ENCODE results near the gene DCST2. TPM values are rescaled to one million over a fixed set of nuclear protein-coding genes. Genes with fewer than 3 reads are reported as not detected.

DCST2 gene
- total and polyA plus RNA-seq, 9 of the 15 experiments (the other 6 are each of a cell fraction or from before 2014, with no cell fraction given) = 0.09 to 0.49 (median 0.11) TPM; not detected in 3

- TF ChIP-seq, protein P1, sequence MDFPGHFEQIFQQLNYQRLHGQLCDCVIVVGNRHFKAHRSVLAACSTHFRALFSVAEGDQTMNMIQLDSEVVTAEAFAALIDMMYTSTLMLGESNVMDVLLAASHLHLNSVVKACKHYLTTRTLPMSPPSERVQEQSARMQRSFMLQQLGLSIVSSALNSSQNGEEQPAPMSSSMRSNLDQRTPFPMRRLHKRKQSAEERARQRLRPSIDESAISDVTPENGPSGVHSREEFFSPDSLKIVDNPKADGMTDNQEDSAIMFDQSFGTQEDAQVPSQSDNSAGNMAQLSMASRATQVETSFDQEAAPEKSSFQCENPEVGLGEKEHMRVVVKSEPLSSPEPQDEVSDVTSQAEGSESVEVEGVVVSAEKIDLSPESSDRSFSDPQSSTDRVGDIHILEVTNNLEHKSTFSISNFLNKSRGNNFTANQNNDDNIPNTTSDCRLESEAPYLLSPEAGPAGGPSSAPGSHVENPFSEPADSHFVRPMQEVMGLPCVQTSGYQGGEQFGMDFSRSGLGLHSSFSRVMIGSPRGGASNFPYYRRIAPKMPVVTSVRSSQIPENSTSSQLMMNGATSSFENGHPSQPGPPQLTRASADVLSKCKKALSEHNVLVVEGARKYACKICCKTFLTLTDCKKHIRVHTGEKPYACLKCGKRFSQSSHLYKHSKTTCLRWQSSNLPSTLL (IDR thresholded peaks at IDR 0.05) = no peak
- no peak for TF ChIP-seq CEBPG (CRISPR knock-in tag; IDR thresholded peaks at IDR 0.05)
- TF ChIP-seq CEBPG (tag; conservative IDR thresholded peaks at IDR 0.05 in 1 of 2, IDR thresholded peaks at IDR 0.05 in 1 of 2) = no peak
- 0 out of 2 replicates have a peak, but pooled peaks have one; percentile 20 for TF ChIP-seq POLR2G (IDR thresholded peaks at IDR 0.05; ENCODE audit: low read depth, low read length)
- TF ChIP-seq ZNF75A (CRISPR knock-in tag; IDR thresholded peaks at IDR 0.05) = no peak
- TF ChIP-seq BRF2 (IDR thresholded peaks at IDR 0.05; ENCODE audit: borderline replicate concordance, insufficient read depth, insufficient read length) = no peak
- TF ChIP-seq, protein P2, sequence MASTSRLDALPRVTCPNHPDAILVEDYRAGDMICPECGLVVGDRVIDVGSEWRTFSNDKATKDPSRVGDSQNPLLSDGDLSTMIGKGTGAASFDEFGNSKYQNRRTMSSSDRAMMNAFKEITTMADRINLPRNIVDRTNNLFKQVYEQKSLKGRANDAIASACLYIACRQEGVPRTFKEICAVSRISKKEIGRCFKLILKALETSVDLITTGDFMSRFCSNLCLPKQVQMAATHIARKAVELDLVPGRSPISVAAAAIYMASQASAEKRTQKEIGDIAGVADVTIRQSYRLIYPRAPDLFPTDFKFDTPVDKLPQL (IDR thresholded peaks at IDR 0.05; ENCODE audit: extremely low read depth, insufficient read length) = no peak
- TF ChIP-seq MTA2 (IDR thresholded peaks at IDR 0.05; ENCODE audit: low read depth) = no peak
- TF ChIP-seq CEBPB (tag; IDR thresholded peaks at IDR 0.05) = no peak
- peak; percentile 45; the same call in 1 of the 2 replicates for TF ChIP-seq LEF1 (IDR thresholded peaks at IDR 0.05)
- TF ChIP-seq, protein P3, sequence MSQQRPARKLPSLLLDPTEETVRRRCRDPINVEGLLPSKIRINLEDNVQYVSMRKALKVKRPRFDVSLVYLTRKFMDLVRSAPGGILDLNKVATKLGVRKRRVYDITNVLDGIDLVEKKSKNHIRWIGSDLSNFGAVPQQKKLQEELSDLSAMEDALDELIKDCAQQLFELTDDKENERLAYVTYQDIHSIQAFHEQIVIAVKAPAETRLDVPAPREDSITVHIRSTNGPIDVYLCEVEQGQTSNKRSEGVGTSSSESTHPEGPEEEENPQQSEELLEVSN (IDR thresholded peaks at IDR 0.05; ENCODE audit: borderline replicate concordance in 1 of 2, extremely low read depth in 1 of 2, insufficient read depth in 1 of 2, insufficient read length in 1 of 2, low read depth in 1 of 2, low read length in 1 of 2, poor library complexity in 1 of 2, severe bottlenecking in 1 of 2) = peak in 1 of 2 experiments; percentile 83
- TF ChIP-seq RNF2 (IDR thresholded peaks at IDR 0.05) = no peak
- TF ChIP-seq KDM5B (IDR thresholded peaks at IDR 0.05; ENCODE audit: insufficient replicate concordance, low read depth, low read length) = peak; percentile 38
- peak; percentile 42 for TF ChIP-seq PHF20 (IDR thresholded peaks at IDR 0.05; ENCODE audit: partially characterized antibody)
- TF ChIP-seq HDAC6 (IDR thresholded peaks at IDR 0.05; ENCODE audit: low read depth, low read length) = no peak
- TF ChIP-seq CBFA2T2 (conservative IDR thresholded peaks at IDR 0.05) = peak; percentile 77
- TF ChIP-seq, protein P4, sequence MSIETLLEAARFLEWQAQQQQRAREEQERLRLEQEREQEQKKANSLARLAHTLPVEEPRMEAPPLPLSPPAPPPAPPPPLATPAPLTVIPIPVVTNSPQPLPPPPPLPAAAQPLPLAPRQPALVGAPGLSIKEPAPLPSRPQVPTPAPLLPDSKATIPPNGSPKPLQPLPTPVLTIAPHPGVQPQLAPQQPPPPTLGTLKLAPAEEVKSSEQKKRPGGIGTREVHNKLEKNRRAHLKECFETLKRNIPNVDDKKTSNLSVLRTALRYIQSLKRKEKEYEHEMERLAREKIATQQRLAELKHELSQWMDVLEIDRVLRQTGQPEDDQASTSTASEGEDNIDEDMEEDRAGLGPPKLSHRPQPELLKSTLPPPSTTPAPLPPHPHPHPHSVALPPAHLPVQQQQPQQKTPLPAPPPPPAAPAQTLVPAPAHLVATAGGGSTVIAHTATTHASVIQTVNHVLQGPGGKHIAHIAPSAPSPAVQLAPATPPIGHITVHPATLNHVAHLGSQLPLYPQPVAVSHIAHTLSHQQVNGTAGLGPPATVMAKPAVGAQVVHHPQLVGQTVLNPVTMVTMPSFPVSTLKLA (conservative IDR thresholded peaks at IDR 0.05) = peak in 1 of 2 experiments; percentile 56; a peak in 2 of 4 replicates
- TF ChIP-seq ZNF431 (CRISPR knock-in tag; IDR thresholded peaks at IDR 0.05) = no peak
- no peak for TF ChIP-seq CBX5 (IDR thresholded peaks at IDR 0.05; ENCODE audit: borderline replicate concordance, low read depth)
These were observed 47.0 kb upstream of the DCST2 start (continued) for GRCh38 chr1:155080312-155081228.

Measured in K562 (cell line).